ENCODE results near the gene RPL15.
"Not testable (repeated sequence)": the region's sequence is repeated elsewhere in the genome, so short reads cannot be mapped to it uniquely, and the experiment has no call there.

The RPL15 gene

DNA sequence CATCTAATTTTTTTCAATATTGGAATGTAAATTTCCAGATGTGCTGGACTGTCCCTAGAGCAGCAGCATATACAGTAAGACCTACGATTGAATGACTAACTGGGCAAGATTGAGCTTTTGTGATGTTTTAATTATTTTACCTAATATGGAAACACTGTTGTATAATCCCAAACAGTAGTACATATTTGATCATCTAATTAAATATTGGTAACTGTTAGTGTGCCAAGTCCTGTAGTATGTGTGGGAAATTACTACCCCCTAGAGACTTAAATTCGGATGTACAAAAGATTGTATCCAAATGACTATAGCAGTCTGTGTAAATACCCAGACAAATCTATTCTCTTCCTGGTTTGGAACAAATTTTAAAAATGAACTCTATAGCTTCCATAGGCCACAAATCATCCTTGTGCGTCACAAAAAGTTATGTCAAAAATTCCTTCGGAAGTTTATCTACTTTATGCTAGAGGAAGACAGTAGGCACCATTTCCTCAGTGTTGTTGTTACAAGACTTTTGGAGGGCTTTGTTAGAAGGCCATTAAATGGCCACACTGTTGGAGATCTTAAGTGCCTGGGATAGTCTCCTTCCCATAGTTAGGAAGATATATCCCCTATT lies 41.7 kb upstream of the RPL15 start:
- Histone ChIP-seq H3K27ac (ENCODE audit: low read depth, low read length) (no peak overlapping the region), H3K4me3 (ENCODE audit: low read depth in 1 of 2, low read length in 2 of 2) (no peak overlapping the region), H3K9ac (ENCODE audit: low read depth in 1 of 2, low read length in 2 of 2) (no peak overlapping the region), H3K9me3 (ENCODE audit: control insufficient read depth in 1 of 2, low read length in 2 of 2) (no peaks in the 10 kb centered on the region), H3K36me3 (ENCODE audit: control insufficient read depth in 1 of 2, insufficient read depth in 2 of 2, low read length in 2 of 2) (peaks cover 0 to 2% of the 10 kb centered on the region in 2 donors), H3K27me3 (ENCODE audit: control insufficient read depth in 1 of 2, insufficient read depth in 2 of 2, low read length in 2 of 2) (no peaks in the 10 kb centered on the region), H3K4me1 (ENCODE audit: control insufficient read depth in 1 of 2, insufficient read depth in 2 of 2, low read length in 2 of 2) (peaks cover 0 to 6% of the 10 kb centered on the region in 2 donors)

DNA sequence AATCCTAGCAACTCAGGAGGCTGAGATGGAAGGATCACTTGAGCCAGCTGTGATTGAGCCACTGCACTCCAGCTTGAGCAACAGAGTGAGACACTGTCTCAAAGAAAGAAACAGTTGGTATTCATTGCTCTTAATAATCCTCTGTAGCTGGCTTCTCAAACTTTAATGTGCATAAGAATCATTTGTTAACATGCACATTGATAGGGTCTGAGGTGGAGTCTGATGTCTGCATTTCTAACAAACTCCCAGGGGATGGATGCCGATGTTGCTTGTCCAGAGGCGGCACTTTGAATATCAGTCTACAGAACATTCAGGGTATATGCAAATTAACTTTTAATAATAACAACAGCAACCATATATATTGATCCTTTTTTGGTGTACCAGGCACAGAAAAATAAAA lies 40.0 kb upstream of the RPL15 start:
- no peak overlapping the region for H3K27ac ChIP-seq (ENCODE audit: low read depth, low read length)
- no peaks in the 10 kb centered on the region for H3K27me3 ChIP-seq (ENCODE audit: control insufficient read depth in 1 of 2, insufficient read depth in 2 of 2, low read length in 2 of 2)
- no peak overlapping the region for H3K9ac ChIP-seq (ENCODE audit: low read depth in 1 of 2, low read length in 2 of 2)
- peaks cover 0 to 6% of the 10 kb centered on the region in 2 donors for H3K4me1 ChIP-seq (ENCODE audit: control insufficient read depth in 1 of 2, insufficient read depth in 2 of 2, low read length in 2 of 2)
- no peaks in the 10 kb centered on the region for H3K9me3 ChIP-seq (ENCODE audit: control insufficient read depth in 1 of 2, low read length in 2 of 2)
- no peak overlapping the region for H3K4me3 ChIP-seq (ENCODE audit: low read depth in 1 of 2, low read length in 2 of 2)
- H3K36me3 ChIP-seq (ENCODE audit: control insufficient read depth in 1 of 2, insufficient read depth in 2 of 2, low read length in 2 of 2): peaks cover 2 to 5% of the 10 kb centered on the region in 2 donors

GRCh38 chr3:23877329-23877980 lies 39.5 kb upstream of the RPL15 start:
- H3K9ac ChIP-seq (ENCODE audit: low read depth in 1 of 2, low read length in 2 of 2): no peak overlapping the region
- H3K9me3 ChIP-seq (ENCODE audit: control insufficient read depth in 1 of 2, low read length in 2 of 2): no peaks in the 10 kb centered on the region
- H3K36me3 ChIP-seq (ENCODE audit: control insufficient read depth in 1 of 2, insufficient read depth in 2 of 2, low read length in 2 of 2): peaks cover 2 to 7% of the 10 kb centered on the region in 2 donors
- H3K4me3 ChIP-seq (ENCODE audit: low read depth in 1 of 2, low read length in 2 of 2): no peak overlapping the region
- H3K27me3 ChIP-seq (ENCODE audit: control insufficient read depth in 1 of 2, insufficient read depth in 2 of 2, low read length in 2 of 2): no peaks in the 10 kb centered on the region
- no peak overlapping the region for H3K27ac ChIP-seq (ENCODE audit: low read depth, low read length)
- peaks cover 0 to 6% of the 10 kb centered on the region in 2 donors for H3K4me1 ChIP-seq (ENCODE audit: control insufficient read depth in 1 of 2, insufficient read depth in 2 of 2, low read length in 2 of 2)

DNA sequence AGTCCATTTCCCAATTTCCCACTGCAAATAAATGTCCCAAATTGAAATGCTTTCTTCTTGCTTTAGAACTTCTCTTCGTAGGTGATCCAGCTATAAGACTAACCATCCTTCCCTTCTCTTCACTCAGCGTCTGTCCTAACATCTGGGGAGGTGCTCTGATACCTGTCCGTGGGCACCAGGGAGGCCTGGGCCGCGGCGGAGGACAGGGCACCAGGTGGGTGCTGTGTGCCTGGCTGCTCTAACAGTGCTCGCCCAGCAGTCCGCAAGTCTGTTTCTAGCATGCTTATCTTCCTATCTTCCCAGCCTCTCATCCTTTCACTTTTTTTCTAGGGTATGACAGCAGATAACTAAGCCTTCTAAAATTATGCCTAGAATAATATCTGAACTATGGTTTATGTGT lies 37.4 kb upstream of the RPL15 start:
- no peak overlapping the region for H3K27ac ChIP-seq (ENCODE audit: low read depth, low read length)
- H3K9me3 ChIP-seq (ENCODE audit: control insufficient read depth in 1 of 2, low read length in 2 of 2): no peaks in the 10 kb centered on the region
- H3K4me3 ChIP-seq (ENCODE audit: low read depth in 1 of 2, low read length in 2 of 2): no peak overlapping the region
- H3K36me3 ChIP-seq (ENCODE audit: control insufficient read depth in 1 of 2, insufficient read depth in 2 of 2, low read length in 2 of 2): peaks cover 2 to 7% of the 10 kb centered on the region in 2 donors
- H3K4me1 ChIP-seq (ENCODE audit: control insufficient read depth in 1 of 2, insufficient read depth in 2 of 2, low read length in 2 of 2): peaks cover 0 to 6% of the 10 kb centered on the region in 2 donors
- no peak overlapping the region for H3K9ac ChIP-seq (ENCODE audit: low read depth in 1 of 2, low read length in 2 of 2)
- no peaks in the 10 kb centered on the region for H3K27me3 ChIP-seq (ENCODE audit: control insufficient read depth in 1 of 2, insufficient read depth in 2 of 2, low read length in 2 of 2)

DNA sequence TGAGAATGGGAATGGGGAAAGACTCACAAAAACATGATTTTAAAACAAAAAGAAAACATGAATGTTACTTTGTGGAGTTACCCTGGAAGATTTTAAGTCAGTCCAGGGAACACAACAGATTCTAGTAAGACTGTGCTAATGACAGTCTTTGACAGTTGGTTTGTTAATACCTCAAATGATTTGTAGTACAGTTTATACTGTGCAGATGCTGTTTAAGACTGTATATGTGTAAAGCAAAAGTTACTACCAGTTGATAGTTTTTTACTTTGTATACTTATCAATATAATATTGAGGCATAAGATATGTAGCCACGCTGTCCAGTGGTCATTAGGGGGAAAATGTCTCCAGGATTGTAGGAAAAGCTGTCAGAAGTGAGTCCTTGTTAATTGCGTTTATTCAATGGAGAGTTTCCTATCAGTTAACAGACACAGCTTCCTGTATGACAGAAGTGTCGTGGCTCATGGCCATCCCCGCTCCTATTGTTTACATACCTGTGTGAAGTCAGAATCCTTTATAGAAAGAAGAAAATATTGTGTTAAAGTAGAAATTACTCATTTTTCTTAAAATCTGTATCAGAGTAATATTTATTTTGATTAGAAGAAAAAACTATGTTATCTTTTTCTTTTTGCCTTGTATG lies 36.1 kb upstream of the RPL15 start:
- no peaks in the 10 kb centered on the region for H3K9me3 ChIP-seq (ENCODE audit: control insufficient read depth in 1 of 2, low read length in 2 of 2)
- H3K36me3 ChIP-seq (ENCODE audit: control insufficient read depth in 1 of 2, insufficient read depth in 2 of 2, low read length in 2 of 2): peaks cover 2 to 7% of the 10 kb centered on the region in 2 donors
- no peak overlapping the region for H3K4me3 ChIP-seq (ENCODE audit: low read depth in 1 of 2, low read length in 2 of 2)
- peaks cover 0 to 6% of the 10 kb centered on the region in 2 donors for H3K4me1 ChIP-seq (ENCODE audit: control insufficient read depth in 1 of 2, insufficient read depth in 2 of 2, low read length in 2 of 2)
- H3K27ac ChIP-seq (ENCODE audit: low read depth, low read length): no peak overlapping the region
- no peaks in the 10 kb centered on the region for H3K27me3 ChIP-seq (ENCODE audit: control insufficient read depth in 1 of 2, insufficient read depth in 2 of 2, low read length in 2 of 2)
- no peak overlapping the region for H3K9ac ChIP-seq (ENCODE audit: low read depth in 1 of 2, low read length in 2 of 2)

DNA sequence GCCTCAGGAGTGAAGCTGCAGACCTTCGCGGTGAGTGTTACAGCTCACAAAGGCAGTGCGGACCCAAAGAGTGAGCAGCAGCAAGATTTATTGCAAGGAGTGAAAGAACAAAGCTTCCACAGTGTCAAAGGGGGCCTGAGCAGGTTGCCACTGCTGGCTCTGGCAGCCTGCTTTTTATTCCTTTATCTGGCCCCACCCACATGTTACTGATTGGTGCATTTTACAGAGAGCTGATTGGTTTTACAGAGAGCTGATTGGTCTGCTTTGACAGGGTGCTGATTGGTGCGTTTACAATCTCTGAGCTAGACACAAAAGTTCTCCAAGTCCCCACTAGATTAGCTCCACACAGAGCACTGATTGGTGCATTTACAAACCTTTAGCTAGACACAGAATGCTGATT lies 34.9 kb upstream of the RPL15 start:
- not testable (repeated sequence) for H3K27me3 ChIP-seq (ENCODE audit: control insufficient read depth in 1 of 2, insufficient read depth in 2 of 2, low read length in 2 of 2); H3K4me1 ChIP-seq (ENCODE audit: control insufficient read depth in 1 of 2, insufficient read depth in 2 of 2, low read length in 2 of 2); H3K4me3 ChIP-seq (ENCODE audit: low read depth in 1 of 2, low read length in 2 of 2); H3K9ac ChIP-seq (ENCODE audit: low read depth in 1 of 2, low read length in 2 of 2); H3K36me3 ChIP-seq (ENCODE audit: control insufficient read depth in 1 of 2, insufficient read depth in 2 of 2, low read length in 2 of 2); H3K27ac ChIP-seq (ENCODE audit: low read depth, low read length); H3K9me3 ChIP-seq (ENCODE audit: control insufficient read depth in 1 of 2, low read length in 2 of 2)

GRCh38 chr3:23882487-23882918 lies 34.4 kb upstream of the RPL15 start:
- H3K4me3 ChIP-seq (ENCODE audit: low read depth in 1 of 2, low read length in 2 of 2): no peak overlapping the region
- H3K4me1 ChIP-seq (ENCODE audit: control insufficient read depth in 1 of 2, insufficient read depth in 2 of 2, low read length in 2 of 2): no peaks in the 10 kb centered on the region
- H3K36me3 ChIP-seq (ENCODE audit: control insufficient read depth in 1 of 2, insufficient read depth in 2 of 2, low read length in 2 of 2): peaks cover 2 to 7% of the 10 kb centered on the region in 2 donors
- no peak overlapping the region for H3K27ac ChIP-seq (ENCODE audit: low read depth, low read length)
- H3K27me3 ChIP-seq (ENCODE audit: control insufficient read depth in 1 of 2, insufficient read depth in 2 of 2, low read length in 2 of 2): no peaks in the 10 kb centered on the region
- no peaks in the 10 kb centered on the region for H3K9me3 ChIP-seq (ENCODE audit: control insufficient read depth in 1 of 2, low read length in 2 of 2)
- H3K9ac ChIP-seq (ENCODE audit: low read depth in 1 of 2, low read length in 2 of 2): no peak overlapping the region

GRCh38 chr3:23884481-23884880 lies 32.5 kb upstream of the RPL15 start:
- Histone ChIP-seq H3K36me3 (ENCODE audit: control insufficient read depth in 1 of 2, insufficient read depth in 2 of 2, low read length in 2 of 2) (peaks cover 2 to 7% of the 10 kb centered on the region in 2 donors), H3K9me3 (ENCODE audit: control insufficient read depth in 1 of 2, low read length in 2 of 2) (no peaks in the 10 kb centered on the region), H3K4me1 (ENCODE audit: control insufficient read depth in 1 of 2, insufficient read depth in 2 of 2, low read length in 2 of 2) (no peaks in the 10 kb centered on the region), H3K4me3 (ENCODE audit: low read depth in 1 of 2, low read length in 2 of 2) (no peak overlapping the region), H3K27me3 (ENCODE audit: control insufficient read depth in 1 of 2, insufficient read depth in 2 of 2, low read length in 2 of 2) (no peaks in the 10 kb centered on the region), H3K9ac (ENCODE audit: low read depth in 1 of 2, low read length in 2 of 2) (no peak overlapping the region), H3K27ac (ENCODE audit: low read depth, low read length) (no peak overlapping the region)

DNA sequence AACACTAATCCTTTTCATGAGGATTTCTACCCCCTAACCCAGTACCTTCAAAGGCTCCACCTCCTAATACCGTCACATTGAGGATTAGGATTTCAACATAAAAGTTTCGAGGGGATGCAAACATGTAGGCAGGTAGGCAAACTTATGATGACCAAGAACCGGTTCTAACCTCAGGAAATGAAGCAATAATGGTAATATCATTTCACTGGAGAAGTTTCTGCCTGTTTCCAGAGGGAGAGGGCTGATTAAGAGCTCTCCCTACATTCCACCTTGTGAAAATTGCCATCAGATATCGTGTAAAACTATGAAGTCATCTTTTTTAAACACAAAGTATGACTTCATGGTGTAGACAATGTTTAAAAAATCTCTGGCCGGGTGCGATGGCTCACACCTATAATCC lies 31.7 kb upstream of the RPL15 start:
- no peak overlapping the region for H3K27ac ChIP-seq (ENCODE audit: low read depth, low read length)
- H3K9me3 ChIP-seq (ENCODE audit: control insufficient read depth in 1 of 2, low read length in 2 of 2): no peaks in the 10 kb centered on the region
- no peaks in the 10 kb centered on the region for H3K27me3 ChIP-seq (ENCODE audit: control insufficient read depth in 1 of 2, insufficient read depth in 2 of 2, low read length in 2 of 2)
- peaks cover 0 to 11% of the 10 kb centered on the region in 2 donors for H3K36me3 ChIP-seq (ENCODE audit: control insufficient read depth in 1 of 2, insufficient read depth in 2 of 2, low read length in 2 of 2)
- H3K4me1 ChIP-seq (ENCODE audit: control insufficient read depth in 1 of 2, insufficient read depth in 2 of 2, low read length in 2 of 2): no peaks in the 10 kb centered on the region
- H3K4me3 ChIP-seq (ENCODE audit: low read depth in 1 of 2, low read length in 2 of 2): no peak overlapping the region
- no peak overlapping the region for H3K9ac ChIP-seq (ENCODE audit: low read depth in 1 of 2, low read length in 2 of 2)

GRCh38 chr3:23886311-23886710 lies 30.6 kb upstream of the RPL15 start:
- no peaks in the 10 kb centered on the region for H3K4me1 ChIP-seq (ENCODE audit: control insufficient read depth in 1 of 2, insufficient read depth in 2 of 2, low read length in 2 of 2)
- H3K36me3 ChIP-seq (ENCODE audit: control insufficient read depth in 1 of 2, insufficient read depth in 2 of 2, low read length in 2 of 2): peaks cover 0 to 18% of the 10 kb centered on the region in 2 donors
- no peaks in the 10 kb centered on the region for H3K27me3 ChIP-seq (ENCODE audit: control insufficient read depth in 1 of 2, insufficient read depth in 2 of 2, low read length in 2 of 2)
- no peaks in the 10 kb centered on the region for H3K9me3 ChIP-seq (ENCODE audit: control insufficient read depth in 1 of 2, low read length in 2 of 2)
- H3K27ac ChIP-seq (ENCODE audit: low read depth, low read length): no peak overlapping the region
- no peak overlapping the region for H3K9ac ChIP-seq (ENCODE audit: low read depth in 1 of 2, low read length in 2 of 2)
- H3K4me3 ChIP-seq (ENCODE audit: low read depth in 1 of 2, low read length in 2 of 2): no peak overlapping the region

All from duodenal mucosa (tissue), 2 donors.